Right lobe of liver (tissue), 6 donors: ENCODE measurements around the gene DNLZ. TPM values are rescaled to one million over a fixed set of nuclear protein-coding genes. Genes with fewer than 3 reads are reported as not detected.

Experiments used
- ATAC-seq, 4 donors: fragments of 200-7000 bp; cut with Tn5 transposase; one replicate each; pipeline ENCODE4 v1.9.1; 2020; ENCODE audit warnings: mild to moderate bottlenecking in 4 of 4, moderate library complexity in 4 of 4
- DNase-seq, 3 donors: peaks; one replicate each; pipeline ENCODE4 v3.0.0-alpha.2; 2020
- H3K27ac ChIP-seq, 3 donors: fragments of 200-600 bp; one replicate each; pipeline ENCODE4 v1.8.0; 2022
- H3K27me3 ChIP-seq, 2 donors: fragments of 200-600 bp; one replicate each; pipeline ENCODE4 v1.8.0; 2022
- H3K36me3 ChIP-seq, 4 donors: fragments of 200-600 bp; sonication (generic) in 1 of 4; one replicate each; pipeline versions ENCODE4 v1.5.1 to v1.8.0; 2017 to 2022; ENCODE audit warnings: control low read depth in 1 of 4
- H3K4me1 ChIP-seq, 4 donors: fragments of 200-600 bp; sonication (generic) in 1 of 4; one replicate each; pipeline versions ENCODE4 v1.5.1 to v1.8.0; 2017 to 2022; ENCODE audit warnings: control low read depth in 1 of 4
- H3K4me3 ChIP-seq, 3 donors: fragments of 200-600 bp; one replicate each; pipeline ENCODE4 v1.8.0; 2022
- H3K9me3 ChIP-seq, 4 donors: fragments of 200-600 bp; sonication (generic) in 1 of 4; one replicate each; pipeline versions ENCODE4 v1.5.1 to v1.8.0; 2017 to 2022; ENCODE audit warnings: control low read depth in 1 of 4
- CTCF ChIP-seq, 4 donors: fragments of 200-600 bp in 3 of 4; fragments of 450-650 bp in 1 of 4; IDR thresholded peaks; one replicate each; pipeline versions ENCODE4 v1.5.1 to v1.8.0; 2016 to 2022; ENCODE audit warnings: antibody characterized with exemption in 4 of 4, mild to moderate bottlenecking in 2 of 4
- POLR2A ChIP-seq: fragments of 450-650 bp; IDR thresholded peaks from one replicate; pipeline ENCODE4 v1.6.1; 2017; ENCODE audit warnings: antibody characterized with exemption, mild to moderate bottlenecking
- WGBS: methylation state at CpG from one replicate; pipeline ENCODE4 v1.1.6; 2018; ENCODE audit warnings: low coverage, low lambda C conversion rate; ENCODE audit not compliant: insufficient coverage; ENCODE audit errors: missing lambda C conversion rate; 5-methylcytosine and 5-hydroxymethylcytosine counted together
- intact Hi-C, 2 donors: fragments of 100-400 bp; cut with DNase I; formaldehyde crosslinking; loops; one replicate each; pipeline versions ENCODE4 v1.11.2 to v1.14.1; 2022
- total RNA-seq, 6 experiments: library from RNA; depleted of rRNA in 2 of 6; stranded (reverse); fragments of >200 nt in 2 of 6; fragmentation: NEBNext Ultra II Directional in 3 of 6; extraction: Animal tissue kit (Norgen Biotek cat#: 25700) in 3 of 6; gene quantifications; one replicate each; pipeline versions ENCODE4 v1.1.0 to v1.2.4, GENCODE V29; 2016 to 2023
- donor health status: DM: no; HTN: yes; CAD: no.
- donor health status: DM: no; HTN: no; CAD: no.
- donor health status: DM: no; HTN: no; CAD: no.
- donor health status: DM: no; HTN: yes; CAD: no.
- donor health status: DM: no; HTN: yes; CAD: no.

The DNLZ gene
- total RNA-seq, 6 experiments from 2014 or later: 5.0 to 26.0 (median 10.4) TPM

- Histone ChIP-seq H3K9me3 (peaks cover 0 to 4% (median 0%) of the 10 kb centered on the region in 4 donors), H3K27ac (no peak overlapping the region), H3K27me3 (no peaks in the 10 kb centered on the region), H3K4me3 (no peak overlapping the region), H3K36me3 (no peaks in the 10 kb centered on the region), H3K4me1 (no peaks in the 10 kb centered on the region)
- no peak for TF ChIP-seq CTCF (IDR thresholded peaks at IDR 0.05)
- TF ChIP-seq POLR2A: no peak
- intact Hi-C loops: no loop called here
- 100% methylated on average over 2 of the region's 4 CpGs for WGBS
- no peak for ATAC-seq
- DNase-seq: no peak
Observed at GRCh38 chr9:136314944-136315343, 48.6 kb downstream of the DNLZ start.

- Histone ChIP-seq H3K27me3 (no peaks in the 10 kb centered on the region), H3K4me1 (no peaks in the 10 kb centered on the region), H3K27ac (no peak overlapping the region), H3K4me3 (no peak overlapping the region), H3K9me3 (peaks cover 0 to 4% (median 0%) of the 10 kb centered on the region in 4 donors), H3K36me3 (no peaks in the 10 kb centered on the region)
- DNase-seq: no peak
- ATAC-seq: no peak
- no peak for TF ChIP-seq CTCF (IDR thresholded peaks at IDR 0.05)
- TF ChIP-seq POLR2A: no peak
- 72% methylated on average over 3 of the region's 3 CpGs for WGBS
- intact Hi-C loops: no loop called here
Observed at GRCh38 chr9:136314056-136314416, 49.5 kb downstream of the DNLZ start.

GRCh38 chr9:136313111-136314055 lies 50.2 kb downstream of the DNLZ start:
- DNase-seq (no peak), ATAC-seq (no peak)
- intact Hi-C loops: no loop called here
- TF ChIP-seq POLR2A (no peak), CTCF (IDR thresholded peaks at IDR 0.05) (no peak)
- Histone ChIP-seq H3K36me3 (no peaks in the 10 kb centered on the region), H3K4me3 (no peak overlapping the region), H3K4me1 (no peaks in the 10 kb centered on the region), H3K9me3 (peaks cover 0 to 4% (median 0%) of the 10 kb centered on the region in 4 donors), H3K27me3 (no peaks in the 10 kb centered on the region), H3K27ac (no peak overlapping the region)
- 40% methylated on average over 1 of the region's 18 CpGs for WGBS

GRCh38 chr9:136312436-136312835 lies 51.1 kb downstream of the DNLZ start:
- H3K9me3 ChIP-seq: peaks cover 0 to 4% (median 0%) of the 10 kb centered on the region in 4 donors
- intact Hi-C loops: no loop called here
- WGBS: 80% methylated on average over 1 of the region's 12 CpGs
- no peak overlapping the region for H3K27ac ChIP-seq
- no peaks in the 10 kb centered on the region for H3K4me1 ChIP-seq
- H3K27me3 ChIP-seq: no peaks in the 10 kb centered on the region
- TF ChIP-seq POLR2A (no peak), CTCF (IDR thresholded peaks at IDR 0.05) (peak; percentile 52 to 69 (median 54))
- peak; percentile 60 to 70 (median 63) for ATAC-seq
- no peak overlapping the region for H3K4me3 ChIP-seq
- H3K36me3 ChIP-seq: no peaks in the 10 kb centered on the region
- no peak for DNase-seq
